Ascending aorta (tissue), 2 donors: ENCODE measurements around the gene CIAO2B. TPM values are rescaled to one million over a fixed set of nuclear protein-coding genes. Genes with fewer than 3 reads are reported as not detected.

Experiments used
- DNase-seq, 2 donors: peaks; one replicate each; pipeline ENCODE4 v3.0.0-alpha.2; 2019; ENCODE audit warnings: low spot score in 2 of 2
- H3K27ac ChIP-seq, 2 donors: fragments of 200-600 bp; sonication (generic); one replicate each; pipeline ENCODE4 v1.5.1; 2016 to 2017; ENCODE audit warnings: mild to moderate bottlenecking in 1 of 2
- H3K27me3 ChIP-seq: fragments of 200-600 bp; sonication (generic); one replicate; pipeline ENCODE4 v1.5.1; 2017
- H3K36me3 ChIP-seq, 2 donors: fragments of 200-600 bp; sonication (generic); one replicate each; pipeline ENCODE4 v1.5.1; 2016
- H3K4me1 ChIP-seq, 2 donors: fragments of 200-600 bp; sonication (generic); one replicate each; pipeline ENCODE4 v1.5.1; 2016 to 2017; ENCODE audit warnings: mild to moderate bottlenecking in 1 of 2
- H3K4me3 ChIP-seq, 2 donors: fragments of 200-600 bp; sonication (generic); one replicate each; pipeline ENCODE4 v1.5.1; 2016 to 2017; ENCODE audit warnings: mild to moderate bottlenecking in 1 of 2
- H3K9me3 ChIP-seq, 2 donors: fragments of 200-600 bp; sonication (generic); one replicate each; pipeline ENCODE4 v1.5.1; 2016
- CTCF ChIP-seq, 3 experiments: fragments of 200-600 bp in 2 of 3; fragments of 450-650 bp in 1 of 3; sonication (generic) in 2 of 3; IDR thresholded peaks; one replicate each; pipeline ENCODE4 v1.5.1; 2016 to 2019; ENCODE audit warnings: antibody characterized with exemption in 3 of 3, mild to moderate bottlenecking in 1 of 3, moderate library complexity in 1 of 3
- intact Hi-C: fragments of 100-400 bp; cut with DNase I; formaldehyde crosslinking; loops from one replicate; pipeline ENCODE4 v1.15.1; 2023
- total RNA-seq: library from RNA; depleted of rRNA; stranded (reverse); fragments of >200 nt; gene quantifications from one replicate; pipeline ENCODE4 v1.1.0, GENCODE V29; 2016

CIAO2B gene
- total RNA-seq, 1 donor from 2014 or later = 255 TPM

- no peak overlapping the region for H3K4me3 ChIP-seq
- intact Hi-C loops = no loop called here
- H3K27me3 ChIP-seq = no peaks in the 10 kb centered on the region
- no peak for DNase-seq
- no peaks in the 10 kb centered on the region for H3K4me1 ChIP-seq
- no peak overlapping the region for H3K27ac ChIP-seq
- TF ChIP-seq CTCF (IDR thresholded peaks at IDR 0.05) = no peak
- H3K36me3 ChIP-seq = no peaks in the 10 kb centered on the region
- H3K9me3 ChIP-seq = no peaks in the 10 kb centered on the region
These were observed 34.6 kb upstream of the CIAO2B start for GRCh38 chr16:66968847-66969246.

- Histone ChIP-seq H3K9me3 (no peaks in the 10 kb centered on the region), H3K27ac (no peak overlapping the region), H3K27me3 (no peaks in the 10 kb centered on the region), H3K4me1 (no peaks in the 10 kb centered on the region), H3K36me3 (no peaks in the 10 kb centered on the region), H3K4me3 (no peak overlapping the region)
- DNase-seq = no peak
- no peak for TF ChIP-seq CTCF (IDR thresholded peaks at IDR 0.05)
- intact Hi-C loops = no loop called here
These were observed 29.8 kb upstream of the CIAO2B start for GRCh38 chr16:66964049-66964448.

GRCh38 chr16:66961914-66962313 lies 27.7 kb upstream of the CIAO2B start:
- Histone ChIP-seq H3K27ac (no peak overlapping the region), H3K36me3 (no peaks in the 10 kb centered on the region), H3K4me3 (no peak overlapping the region), H3K9me3 (no peaks in the 10 kb centered on the region), H3K4me1 (no peaks in the 10 kb centered on the region), H3K27me3 (no peaks in the 10 kb centered on the region)
- DNase-seq = no peak
- no peak for TF ChIP-seq CTCF (IDR thresholded peaks at IDR 0.05)
- intact Hi-C loops = no loop called here

- H3K27ac ChIP-seq = no peak within 1 kb of the TSS
- no peak within 1 kb of the TSS for H3K4me3 ChIP-seq
- TF ChIP-seq CTCF (IDR thresholded peaks at IDR 0.05) = peak in 2 of 3 experiments; percentile 45 to 54
- H3K9me3 ChIP-seq = no peaks in the 10 kb centered on the region
- no peaks in the 10 kb centered on the region for H3K4me1 ChIP-seq
- intact Hi-C loops = no loop called here
- DNase-seq = peak in 1 of 2 donors; percentile 76
- H3K27me3 ChIP-seq = no peaks in the 10 kb centered on the region
- no peaks in the 10 kb centered on the region for H3K36me3 ChIP-seq
These were observed 27.0 kb upstream of the CIAO2B start, which contains the start of gene CES3 for GRCh38 chr16:66961065-66961744. Gene CES3, plus strand, starts transcription at chr16:66961266. Its CDS starts 42 bp downstream, at chr16:66961308.

- no peaks in the 10 kb centered on the region for H3K36me3 ChIP-seq
- no peaks in the 10 kb centered on the region for H3K4me1 ChIP-seq
- no peak for TF ChIP-seq CTCF (IDR thresholded peaks at IDR 0.05)
- no peak overlapping the region for H3K4me3 ChIP-seq
- H3K27ac ChIP-seq = no peak overlapping the region
- no peak for DNase-seq
- intact Hi-C loops = no loop called here
- H3K27me3 ChIP-seq = no peaks in the 10 kb centered on the region
- H3K9me3 ChIP-seq = no peaks in the 10 kb centered on the region
These were observed 26.1 kb upstream of the CIAO2B start for GRCh38 chr16:66960270-66960669.
